Sciatic nerve (tissue), 2 donors: ENCODE results near the gene RCOR1. TPM values are rescaled to one million over a fixed set of nuclear protein-coding genes. Genes with fewer than 3 reads are reported as not detected.
A peak's percentile ranks its signal among the peaks of the same experiment; 100 is the strongest.

Experiments used
- ATAC-seq: fragments of 200-7000 bp; cut with Tn5 transposase; one replicate; pipeline ENCODE4 v1.9.1; 2020; ENCODE audit warnings: mild to moderate bottlenecking, moderate library complexity
- DNase-seq: peaks from one replicate; pipeline ENCODE4 v3.0.0-alpha.2; 2020; ENCODE audit warnings: low spot score
- intact Hi-C: fragments of 100-400 bp; cut with DNase I; formaldehyde crosslinking; loops from one replicate; pipeline ENCODE4 v1.14.2; 2022
- total RNA-seq: library from RNA; stranded (reverse); fragmentation: NEBNext Ultra II Directional; extraction: Animal tissue kit (Norgen Biotek cat#: 25700); gene quantifications from one replicate; pipeline ENCODE4 v1.2.1, GENCODE V29; 2021
- donor health status: DM: no; HTN: no; CAD: no.
- donor health status: DM: no; HTN: no; CAD: no.

The RCOR1 gene
- total RNA-seq, 1 donor from 2014 or later, result 19.9 TPM

- intact Hi-C loops, result loop anchor here (10.0 kb wide), 1 partner anchor 148 kb away; the partner anchor contains the start of gene AMN
- peak; percentile 84 for DNase-seq
Observed at GRCh38 chr14:102776761-102777710, 184.6 kb downstream of the RCOR1 start, which contains the start of gene TRAF3. TRAF3 (plus strand) TSS chr14:102777449; CDS start chr14:102870202, 92,753 bp downstream.

DNA sequence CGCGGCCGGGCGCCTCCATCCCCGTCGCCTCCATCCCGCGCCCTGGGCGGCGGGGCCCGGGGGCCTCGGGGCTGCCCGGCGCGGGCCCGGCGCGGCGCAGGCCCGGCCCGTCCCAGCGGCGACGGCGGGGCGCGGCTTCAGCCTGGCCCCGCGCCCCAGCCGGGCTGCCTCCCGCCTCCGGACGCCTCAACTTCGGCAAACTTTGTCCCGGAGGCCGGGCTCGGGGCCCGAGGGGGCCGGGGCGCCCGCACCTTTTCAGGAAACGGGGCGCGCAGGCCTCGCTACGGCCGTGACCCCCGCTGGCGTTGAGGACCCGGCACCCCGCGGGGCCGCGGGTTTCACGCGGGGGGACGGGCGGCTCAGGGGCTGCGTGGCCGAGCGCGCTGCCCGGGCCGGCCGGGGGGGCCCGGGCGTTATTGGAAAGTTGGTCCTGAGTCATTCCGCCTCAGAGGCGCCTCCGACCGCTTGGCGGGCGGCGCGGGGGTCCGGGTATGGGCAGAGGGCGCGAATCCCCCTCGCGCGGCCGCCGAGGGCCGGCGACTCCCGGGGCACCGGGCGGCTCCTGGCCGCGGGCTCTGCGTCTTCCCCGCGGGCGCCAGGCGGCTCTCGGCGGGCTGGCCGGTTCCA, 185.4 kb downstream of the RCOR1 start:
- DNase-seq, result no peak
- intact Hi-C loops, result loop anchor here (10.0 kb wide), 1 partner anchor 147 kb away; the partner anchor contains the start of gene AMN

More at GRCh38 chr14:102776761-102777710, 184.6 kb downstream of the RCOR1 start, which contains the start of gene TRAF3:
- peak; percentile 60 for ATAC-seq

GRCh38 chr14:102778338-102779083, 186.1 kb downstream of the RCOR1 start:
- no peak for ATAC-seq

More for the DNA sequence above, 185.4 kb downstream of the RCOR1 start:
- no peak for ATAC-seq

GRCh38 chr14:102779084-102779462, 186.6 kb downstream of the RCOR1 start:
- DNase-seq (no peak), ATAC-seq (no peak)
- intact Hi-C loops, result loop anchor here (10.0 kb wide), 1 partner anchor 146 kb away; the partner anchor contains the start of gene AMN

More at GRCh38 chr14:102778338-102779083, 186.1 kb downstream of the RCOR1 start:
- DNase-seq, result no peak
- intact Hi-C loops, result loop anchor here (10.0 kb wide), 1 partner anchor 146 kb away; the partner anchor contains the start of gene AMN

DNA sequence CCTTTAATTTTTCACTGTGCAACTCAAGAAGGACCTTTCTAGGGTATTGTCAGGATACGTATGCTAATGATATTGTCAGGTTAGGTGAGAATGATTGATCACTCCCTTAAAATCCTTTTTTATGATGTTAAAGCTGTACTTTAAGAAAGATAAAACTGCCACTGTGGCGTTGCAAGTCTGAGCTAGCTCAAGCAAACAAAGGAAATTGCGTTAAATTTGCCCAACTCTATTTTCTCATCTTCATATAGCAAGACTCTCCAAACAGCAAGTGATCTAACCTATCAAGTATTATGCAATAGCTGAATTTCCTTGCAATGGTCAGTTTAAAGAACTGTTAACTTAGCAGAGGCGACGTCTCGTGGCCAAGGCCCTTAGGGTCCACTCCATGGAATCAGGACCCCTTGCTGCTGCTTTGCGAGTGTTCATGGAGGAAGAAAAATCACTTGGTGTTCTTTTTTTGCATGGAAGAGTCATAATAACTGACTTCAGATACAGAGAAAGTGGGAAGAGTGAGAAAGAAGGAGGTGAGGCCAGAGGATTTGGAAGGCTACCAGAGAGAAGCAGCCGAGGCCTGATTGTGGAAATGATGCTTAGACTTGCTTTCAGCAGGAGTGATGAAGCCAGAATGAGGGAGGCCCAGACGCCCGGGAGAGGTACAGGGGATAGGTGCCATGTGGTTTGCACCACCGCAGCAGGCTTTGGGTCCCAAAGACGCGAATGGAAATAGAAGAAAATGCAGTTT, 187.3 kb downstream of the RCOR1 start:
- ATAC-seq (no peak), DNase-seq (no peak)
- intact Hi-C loops, result loop anchor here (10.0 kb wide), 1 partner anchor 145 kb away; the partner anchor contains the start of gene AMN

Other genes starting within 250 kb of the RCOR1 start
- 28.1 TPM for gene CINP, start 229.8 kb upstream of the RCOR1 start, total RNA-seq
- 36.1 TPM for gene TECPR2, start 229.7 kb upstream of the RCOR1 start, total RNA-seq
- gene ANKRD9, start 82.9 kb upstream of the RCOR1 start, total RNA-seq, result 16.0 TPM
- 18.8 TPM for gene TRAF3, start 184.8 kb downstream of the RCOR1 start, total RNA-seq